PFSK-1 (cell line): ENCODE measurements around the gene ADAMTS4.

Source experiments
- FOXP2 ChIP-seq: optimal IDR thresholded peaks from 2 replicates; pipeline ENCODE3; 2011; ENCODE audit warnings: borderline replicate concordance, control low read depth, inconsistent platforms; ENCODE audit not compliant: insufficient read depth; ENCODE audit errors: extremely low read length, extremely low read depth
- POLR2AphosphoS5 ChIP-seq: IDR thresholded peaks from 2 replicates; pipeline ENCODE4 v1.6.1; 2012; ENCODE audit warnings: low read depth, mild to moderate bottlenecking, control low read depth, low read length, moderate library complexity
- SIN3A ChIP-seq: IDR thresholded peaks from 2 replicates; pipeline ENCODE4 v1.6.1; 2012; ENCODE audit warnings: mild to moderate bottlenecking, low read length, moderate library complexity, borderline replicate concordance; ENCODE audit not compliant: insufficient read depth
- TAF1 ChIP-seq: IDR thresholded peaks from 2 replicates; pipeline ENCODE4 v1.6.1; 2012; ENCODE audit warnings: low read length, control low read depth, borderline replicate concordance; ENCODE audit not compliant: insufficient read depth
- TF ChIP-seq, protein P1 (sequence below), 2 experiments: IDR thresholded peaks; 2 replicates each; pipeline versions ENCODE4 v1.6.1 to v1.8.0; 2011 to 2012; ENCODE audit warnings: low read depth in 2 of 2, low read length in 2 of 2, control low read depth in 1 of 2, inconsistent platforms in 1 of 2, mild to moderate bottlenecking in 1 of 2, moderate library complexity in 1 of 2; ENCODE audit not compliant: insufficient read depth in 1 of 2

The ADAMTS4 gene

DNA sequence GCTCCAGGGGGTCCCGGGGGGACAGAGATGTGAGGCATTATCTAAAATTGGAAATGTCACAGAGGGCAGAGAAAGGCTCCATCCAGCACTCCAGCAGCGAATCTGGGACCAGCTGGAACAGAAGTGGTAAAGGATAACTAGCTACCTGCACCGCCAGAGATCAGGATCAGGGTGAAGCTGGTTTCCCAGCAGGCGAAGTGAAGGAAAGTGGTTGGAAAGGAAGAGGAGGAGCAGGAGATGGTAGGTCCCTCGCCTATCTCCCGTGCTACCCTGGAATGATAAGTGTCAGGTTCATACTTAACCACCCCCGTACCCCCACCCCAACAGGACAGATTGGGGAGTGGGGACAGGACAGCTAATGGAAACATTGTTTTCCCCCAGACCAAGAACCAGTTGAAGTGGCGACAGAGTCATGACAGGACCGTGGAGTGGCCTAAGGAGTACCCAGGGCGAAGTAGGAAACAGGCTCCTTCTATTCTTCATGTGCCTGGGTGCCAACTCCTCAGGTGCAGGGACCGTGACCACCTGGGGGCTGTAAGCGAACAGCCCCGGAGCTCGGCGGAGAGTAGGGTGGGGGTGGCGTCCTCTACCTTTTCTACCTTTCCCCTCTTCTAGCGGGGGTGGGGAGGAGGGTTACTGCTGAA is 22.3 kb downstream of the ADAMTS4 start:
- TF ChIP-seq SIN3A (no peak), TAF1 (no peak), POLR2AphosphoS5 (no peak), FOXP2 (no peak)
- TF ChIP-seq, protein P1, sequence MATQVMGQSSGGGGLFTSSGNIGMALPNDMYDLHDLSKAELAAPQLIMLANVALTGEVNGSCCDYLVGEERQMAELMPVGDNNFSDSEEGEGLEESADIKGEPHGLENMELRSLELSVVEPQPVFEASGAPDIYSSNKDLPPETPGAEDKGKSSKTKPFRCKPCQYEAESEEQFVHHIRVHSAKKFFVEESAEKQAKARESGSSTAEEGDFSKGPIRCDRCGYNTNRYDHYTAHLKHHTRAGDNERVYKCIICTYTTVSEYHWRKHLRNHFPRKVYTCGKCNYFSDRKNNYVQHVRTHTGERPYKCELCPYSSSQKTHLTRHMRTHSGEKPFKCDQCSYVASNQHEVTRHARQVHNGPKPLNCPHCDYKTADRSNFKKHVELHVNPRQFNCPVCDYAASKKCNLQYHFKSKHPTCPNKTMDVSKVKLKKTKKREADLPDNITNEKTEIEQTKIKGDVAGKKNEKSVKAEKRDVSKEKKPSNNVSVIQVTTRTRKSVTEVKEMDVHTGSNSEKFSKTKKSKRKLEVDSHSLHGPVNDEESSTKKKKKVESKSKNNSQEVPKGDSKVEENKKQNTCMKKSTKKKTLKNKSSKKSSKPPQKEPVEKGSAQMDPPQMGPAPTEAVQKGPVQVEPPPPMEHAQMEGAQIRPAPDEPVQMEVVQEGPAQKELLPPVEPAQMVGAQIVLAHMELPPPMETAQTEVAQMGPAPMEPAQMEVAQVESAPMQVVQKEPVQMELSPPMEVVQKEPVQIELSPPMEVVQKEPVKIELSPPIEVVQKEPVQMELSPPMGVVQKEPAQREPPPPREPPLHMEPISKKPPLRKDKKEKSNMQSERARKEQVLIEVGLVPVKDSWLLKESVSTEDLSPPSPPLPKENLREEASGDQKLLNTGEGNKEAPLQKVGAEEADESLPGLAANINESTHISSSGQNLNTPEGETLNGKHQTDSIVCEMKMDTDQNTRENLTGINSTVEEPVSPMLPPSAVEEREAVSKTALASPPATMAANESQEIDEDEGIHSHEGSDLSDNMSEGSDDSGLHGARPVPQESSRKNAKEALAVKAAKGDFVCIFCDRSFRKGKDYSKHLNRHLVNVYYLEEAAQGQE (IDR thresholded peaks at IDR 0.05; ENCODE audit: insufficient read depth in 1 of 2, low read depth in 2 of 2, low read length in 2 of 2): no peak

DNA sequence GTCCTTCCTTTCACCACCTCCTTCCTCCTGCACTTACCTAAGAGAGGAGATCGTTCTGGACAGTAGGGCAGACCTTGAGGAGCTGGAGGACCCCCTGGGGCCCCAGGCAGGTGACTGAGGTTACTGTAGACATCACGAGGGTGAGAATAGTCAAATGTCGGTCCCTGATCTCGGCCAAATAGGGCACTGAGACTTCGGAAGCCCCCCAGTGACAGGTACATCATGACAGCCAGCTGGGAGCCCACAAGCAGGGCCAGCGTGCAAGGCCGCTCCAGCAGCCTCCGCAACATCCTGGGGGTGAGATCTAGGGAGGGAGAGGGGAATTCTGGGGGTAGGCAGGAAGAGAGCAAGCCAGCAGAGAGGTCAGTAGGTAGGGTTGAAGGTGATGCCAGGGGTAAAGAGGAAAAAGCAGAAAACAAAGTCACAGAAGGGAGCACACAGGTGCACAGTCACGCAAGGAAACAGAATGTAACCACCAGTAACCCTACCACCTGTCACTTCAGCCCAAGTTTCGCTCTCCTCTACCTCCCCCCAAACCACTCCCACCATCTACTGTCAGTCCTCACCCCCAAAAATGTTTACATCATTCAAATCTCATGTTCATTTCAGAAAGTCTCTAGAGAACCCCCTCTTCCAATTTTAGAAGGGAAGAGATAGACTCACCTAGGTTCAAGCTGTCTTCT is 22.9 kb downstream of the ADAMTS4 start:
- TF ChIP-seq POLR2AphosphoS5: no peak
- no peak for TF ChIP-seq TAF1
- no peak for TF ChIP-seq SIN3A
- TF ChIP-seq, protein P1 (IDR thresholded peaks at IDR 0.05; ENCODE audit: insufficient read depth in 1 of 2, low read depth in 2 of 2, low read length in 2 of 2): no peak
- no peak for TF ChIP-seq FOXP2

DNA sequence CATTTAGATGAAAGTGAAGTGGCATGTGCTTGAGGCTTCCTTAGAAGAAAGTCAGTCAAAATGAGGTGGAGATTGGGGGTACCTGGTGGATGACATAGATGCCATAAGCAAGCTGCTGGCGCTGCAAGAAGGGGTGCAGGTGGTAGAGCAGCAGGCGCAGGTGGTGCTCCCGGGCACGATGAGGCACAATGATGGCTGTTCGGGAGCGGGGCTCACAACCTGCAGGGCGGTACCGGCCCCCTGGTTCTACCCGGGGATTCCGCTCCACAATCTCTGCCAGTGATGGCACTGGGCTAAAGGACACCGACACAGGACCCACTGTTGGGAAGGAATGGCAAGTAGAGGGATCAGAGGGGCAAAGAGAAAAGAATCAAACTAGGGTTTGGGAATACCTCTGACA is 23.9 kb downstream of the ADAMTS4 start:
- TF ChIP-seq FOXP2 (no peak), POLR2AphosphoS5 (no peak), TAF1 (no peak), SIN3A (no peak)
- TF ChIP-seq, protein P1 (IDR thresholded peaks at IDR 0.05; ENCODE audit: insufficient read depth in 1 of 2, low read depth in 2 of 2, low read length in 2 of 2): no peak

DNA sequence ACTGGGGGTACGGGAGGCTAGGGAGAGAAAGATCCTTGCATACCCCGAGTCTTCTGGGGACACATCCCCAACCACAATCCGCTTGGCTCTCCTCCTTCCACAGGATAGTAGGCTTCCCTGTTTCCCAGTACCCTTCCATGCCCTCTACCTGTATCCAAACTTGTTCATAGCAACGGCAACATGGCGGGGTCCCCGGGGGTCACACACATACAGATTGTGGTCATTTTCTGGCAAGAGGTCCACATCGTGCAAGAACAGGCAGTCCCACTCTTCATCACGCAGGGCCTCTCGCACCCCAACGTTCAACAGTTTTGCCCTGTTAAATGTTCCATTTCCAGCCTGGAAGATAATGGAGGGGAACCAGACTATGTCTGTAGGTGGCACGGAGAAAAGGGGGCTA is 25.1 kb downstream of the ADAMTS4 start:
- TF ChIP-seq TAF1: no peak
- no peak for TF ChIP-seq SIN3A

DNA sequence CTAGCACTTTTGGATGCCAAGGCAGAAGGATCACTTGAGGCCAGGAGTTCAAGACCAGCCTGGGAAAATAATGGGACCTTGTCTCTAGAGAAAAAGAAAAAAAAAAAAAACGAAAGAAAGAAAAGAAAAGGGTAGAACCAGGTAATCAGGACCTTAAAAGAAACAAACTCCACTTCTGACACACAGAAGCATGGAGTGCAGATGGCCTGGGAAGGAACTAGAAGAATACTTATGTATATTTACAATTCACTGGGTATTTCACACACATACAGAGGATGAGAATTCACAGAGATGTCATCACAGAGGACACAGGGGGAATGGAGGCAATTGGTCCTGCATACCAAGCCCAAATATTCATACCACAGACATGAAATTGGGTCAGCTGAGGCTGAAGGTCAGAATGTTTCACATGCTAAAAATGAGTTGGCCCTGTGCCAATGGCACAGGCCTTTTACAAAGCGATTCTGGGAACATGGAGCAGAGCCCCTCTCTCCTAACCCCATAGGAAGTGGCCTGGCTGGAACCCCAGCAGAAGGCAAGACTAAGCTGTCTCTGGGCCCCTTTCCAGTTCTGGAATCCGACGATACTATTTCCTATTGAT is 26.0 kb downstream of the ADAMTS4 start:
- TF ChIP-seq POLR2AphosphoS5 (no peak), TAF1 (no peak), SIN3A (no peak), FOXP2 (no peak)
- TF ChIP-seq, protein P1 (IDR thresholded peaks at IDR 0.05; ENCODE audit: insufficient read depth in 1 of 2, low read depth in 2 of 2, low read length in 2 of 2): no peak
